Measurements from ENCODE around the gene KRTAP4-16.

- TF ChIP-seq, protein P1, sequence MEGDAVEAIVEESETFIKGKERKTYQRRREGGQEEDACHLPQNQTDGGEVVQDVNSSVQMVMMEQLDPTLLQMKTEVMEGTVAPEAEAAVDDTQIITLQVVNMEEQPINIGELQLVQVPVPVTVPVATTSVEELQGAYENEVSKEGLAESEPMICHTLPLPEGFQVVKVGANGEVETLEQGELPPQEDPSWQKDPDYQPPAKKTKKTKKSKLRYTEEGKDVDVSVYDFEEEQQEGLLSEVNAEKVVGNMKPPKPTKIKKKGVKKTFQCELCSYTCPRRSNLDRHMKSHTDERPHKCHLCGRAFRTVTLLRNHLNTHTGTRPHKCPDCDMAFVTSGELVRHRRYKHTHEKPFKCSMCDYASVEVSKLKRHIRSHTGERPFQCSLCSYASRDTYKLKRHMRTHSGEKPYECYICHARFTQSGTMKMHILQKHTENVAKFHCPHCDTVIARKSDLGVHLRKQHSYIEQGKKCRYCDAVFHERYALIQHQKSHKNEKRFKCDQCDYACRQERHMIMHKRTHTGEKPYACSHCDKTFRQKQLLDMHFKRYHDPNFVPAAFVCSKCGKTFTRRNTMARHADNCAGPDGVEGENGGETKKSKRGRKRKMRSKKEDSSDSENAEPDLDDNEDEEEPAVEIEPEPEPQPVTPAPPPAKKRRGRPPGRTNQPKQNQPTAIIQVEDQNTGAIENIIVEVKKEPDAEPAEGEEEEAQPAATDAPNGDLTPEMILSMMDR (IDR thresholded peaks at IDR 0.05): no peak
- TF ChIP-seq POLR2AphosphoS5 (IDR thresholded peaks at IDR 0.05) (no peak), POLR2A (IDR thresholded peaks at IDR 0.05) (no peak), EP300 (IDR thresholded peaks at IDR 0.05; ENCODE audit: low read depth) (no peak)
Observed at GRCh38 chr17:41058741-41059140, 43.3 kb downstream of the KRTAP4-16 start.

Data from transverse colon (tissue), 4 donors.